A549 (cell line): ENCODE measurements around the gene STAT5A.

Experiments
- ATOH8 ChIP-seq: fragments of 250-450 bp; sonication (Bioruptor Pico); IDR thresholded peaks from 2 replicates; pipeline ENCODE4 v1.5.0; 2020; ENCODE audit warnings: low read depth, mild to moderate bottlenecking, moderate library complexity
- EP300 ChIP-seq, 2 experiments: fragments of >200 bp; sonication (Bioruptor Twin); formaldehyde crosslinking; IDR thresholded peaks; 2 replicates in 1 of 2; 3 replicates in 1 of 2; pipeline ENCODE4 v1.6.1; 2016 to 2017
- ESRRA ChIP-seq: fragments of 150-350 bp; IDR thresholded peaks from 2 replicates; pipeline ENCODE4 v1.6.1; 2014; ENCODE audit warnings: mild to moderate bottlenecking, low read length, borderline replicate concordance
- KDM5A ChIP-seq: fragments of 200-600 bp; sonication (generic); IDR thresholded peaks from 2 replicates; pipeline ENCODE4 v1.6.1; 2016; ENCODE audit warnings: antibody characterized with exemption, mild to moderate bottlenecking
- MAFK ChIP-seq: fragments of 450-650 bp; IDR thresholded peaks from 2 replicates; pipeline ENCODE4 v1.6.1; 2014; ENCODE audit not compliant: partially characterized antibody
- POLR2A ChIP-seq: IDR thresholded peaks from 2 replicates; pipeline ENCODE4 v1.6.1; 2012; ENCODE audit warnings: mild to moderate bottlenecking, low read length
- POLR2AphosphoS2 ChIP-seq: conservative IDR thresholded peaks from 2 replicates; pipeline ENCODE4 v1.6.1; 2012; ENCODE audit warnings: low read length, improper control_type of control experiment, inconsistent platforms
- RAD21 ChIP-seq, 2 experiments: fragments of >200 bp in 1 of 2; sonication (Bioruptor Twin) in 1 of 2; formaldehyde crosslinking in 1 of 2; IDR thresholded peaks in 1 of 2; conservative IDR thresholded peaks in 1 of 2; 2 replicates in 1 of 2; 3 replicates in 1 of 2; pipeline ENCODE4 v1.6.1; 2012 to 2018; ENCODE audit warnings: inconsistent platforms in 1 of 2
- TF ChIP-seq, protein P1 (sequence below): fragments of >200 bp; sonication (Bioruptor Twin); formaldehyde crosslinking; IDR thresholded peaks from 3 replicates; pipeline ENCODE4 v1.5.1; 2016

- TF ChIP-seq EP300 (IDR thresholded peaks at IDR 0.05) (no peak), ESRRA (no peak), ATOH8 (no peak), KDM5A (no peak), RAD21 (conservative IDR thresholded peaks at IDR 0.05 in 1 of 2, IDR thresholded peaks at IDR 0.05 in 1 of 2) (no peak), POLR2A (no peak), MAFK (no peak), POLR2AphosphoS2 (no peak)
- TF ChIP-seq, protein P1, sequence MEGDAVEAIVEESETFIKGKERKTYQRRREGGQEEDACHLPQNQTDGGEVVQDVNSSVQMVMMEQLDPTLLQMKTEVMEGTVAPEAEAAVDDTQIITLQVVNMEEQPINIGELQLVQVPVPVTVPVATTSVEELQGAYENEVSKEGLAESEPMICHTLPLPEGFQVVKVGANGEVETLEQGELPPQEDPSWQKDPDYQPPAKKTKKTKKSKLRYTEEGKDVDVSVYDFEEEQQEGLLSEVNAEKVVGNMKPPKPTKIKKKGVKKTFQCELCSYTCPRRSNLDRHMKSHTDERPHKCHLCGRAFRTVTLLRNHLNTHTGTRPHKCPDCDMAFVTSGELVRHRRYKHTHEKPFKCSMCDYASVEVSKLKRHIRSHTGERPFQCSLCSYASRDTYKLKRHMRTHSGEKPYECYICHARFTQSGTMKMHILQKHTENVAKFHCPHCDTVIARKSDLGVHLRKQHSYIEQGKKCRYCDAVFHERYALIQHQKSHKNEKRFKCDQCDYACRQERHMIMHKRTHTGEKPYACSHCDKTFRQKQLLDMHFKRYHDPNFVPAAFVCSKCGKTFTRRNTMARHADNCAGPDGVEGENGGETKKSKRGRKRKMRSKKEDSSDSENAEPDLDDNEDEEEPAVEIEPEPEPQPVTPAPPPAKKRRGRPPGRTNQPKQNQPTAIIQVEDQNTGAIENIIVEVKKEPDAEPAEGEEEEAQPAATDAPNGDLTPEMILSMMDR, result no peak
Observed at GRCh38 chr17:42347606-42348005, 59.3 kb downstream of the STAT5A start.
